Suprapubic skin (tissue), 4 donors: ENCODE results near the gene MIGA2. TPM values are rescaled to one million over a fixed set of nuclear protein-coding genes. Genes with fewer than 3 reads are reported as not detected.

Source experiments
- DNase-seq, 2 donors: peaks; one replicate each; pipeline ENCODE4 v3.0.0-alpha.2; 2019; ENCODE audit warnings: low spot score in 2 of 2
- H3K27ac ChIP-seq: fragments of 200-600 bp; sonication (generic); one replicate; pipeline ENCODE4 v1.5.1; 2019
- H3K27me3 ChIP-seq: fragments of 200-600 bp; sonication (generic); one replicate; pipeline ENCODE4 v1.5.1; 2019
- H3K36me3 ChIP-seq: fragments of 200-600 bp; sonication (generic); one replicate; pipeline ENCODE4 v1.5.1; 2019
- H3K4me1 ChIP-seq: fragments of 200-600 bp; sonication (generic); one replicate; pipeline ENCODE4 v1.5.1; 2019
- H3K4me3 ChIP-seq: fragments of 200-600 bp; sonication (generic); one replicate; pipeline ENCODE4 v1.5.1; 2019; ENCODE audit warnings: mild to moderate bottlenecking
- H3K9me3 ChIP-seq: fragments of 200-600 bp; sonication (generic); one replicate; pipeline ENCODE4 v1.5.1; 2019
- CTCF ChIP-seq, 2 donors: fragments of 200-600 bp in 1 of 2; fragments of 450-650 bp in 1 of 2; sonication (generic) in 1 of 2; IDR thresholded peaks; one replicate each; pipeline ENCODE4 v1.5.1; 2016 to 2019; ENCODE audit warnings: antibody characterized with exemption in 2 of 2, mild to moderate bottlenecking in 1 of 2, moderate library complexity in 1 of 2
- EP300 ChIP-seq: sonication (generic); formaldehyde crosslinking; IDR thresholded peaks from one replicate; pipeline ENCODE4 v1.6.1; 2017; ENCODE audit warnings: antibody characterized with exemption
- POLR2A ChIP-seq, 2 donors: fragments of 450-650 bp; IDR thresholded peaks; one replicate each; pipeline ENCODE4 v1.6.1; 2017; ENCODE audit warnings: antibody characterized with exemption in 2 of 2, mild to moderate bottlenecking in 2 of 2, moderate library complexity in 2 of 2
- POLR2AphosphoS5 ChIP-seq, 3 donors: sonication (generic); formaldehyde crosslinking; IDR thresholded peaks; one replicate each; pipeline ENCODE4 v1.6.1; 2017; ENCODE audit warnings: antibody characterized with exemption in 3 of 3
- WGBS: methylation state at CpG from one replicate; pipeline ENCODE4 v1.1.5; 2018; 5-methylcytosine and 5-hydroxymethylcytosine counted together
- total RNA-seq, 4 donors: library from RNA; depleted of rRNA; stranded (reverse); fragments of >200 nt; gene quantifications; one replicate each; pipeline ENCODE4 v1.1.0, GENCODE V29; 2016

The MIGA2 gene
- total RNA-seq, 4 donors from 2014 or later = 28.3 to 44.3 (median 39.7) TPM

- H3K27ac ChIP-seq = no peak overlapping the region
- H3K27me3 ChIP-seq = no peaks in the 10 kb centered on the region
- H3K36me3 ChIP-seq = peaks cover 10% of the 10 kb centered on the region
- WGBS = 86% methylated on average over 7 of the region's 17 CpGs
- TF ChIP-seq EP300 (no peak), CTCF (IDR thresholded peaks at IDR 0.05) (no peak), POLR2A (IDR thresholded peaks at IDR 0.05) (no peak)
- no peak for DNase-seq
- H3K4me1 ChIP-seq = peaks cover 46% of the 10 kb centered on the region
- no peaks in the 10 kb centered on the region for H3K9me3 ChIP-seq
- H3K4me3 ChIP-seq = no peak overlapping the region
These were observed 69.7 kb downstream of the MIGA2 start for GRCh38 chr9:129105857-129106694.

- TF ChIP-seq CTCF (IDR thresholded peaks at IDR 0.05) (no peak), EP300 (no peak), POLR2A (IDR thresholded peaks at IDR 0.05) (no peak), POLR2AphosphoS5 (IDR thresholded peaks at IDR 0.05) (no peak)
- Histone ChIP-seq H3K27ac (no peak overlapping the region), H3K4me3 (no peak overlapping the region), H3K27me3 (no peaks in the 10 kb centered on the region), H3K9me3 (no peaks in the 10 kb centered on the region), H3K4me1 (peaks cover 52% of the 10 kb centered on the region), H3K36me3 (peaks cover 10% of the 10 kb centered on the region)
- WGBS = 90% methylated on average over 13 of the region's 13 CpGs
- no peak for DNase-seq
These were observed 71.2 kb downstream of the MIGA2 start for GRCh38 chr9:129107651-129108050.

- 65% methylated on average over 11 of the region's 13 CpGs for WGBS
- Histone ChIP-seq H3K36me3 (peaks cover 10% of the 10 kb centered on the region), H3K9me3 (no peaks in the 10 kb centered on the region), H3K4me1 (peaks cover 49% of the 10 kb centered on the region), H3K27me3 (no peaks in the 10 kb centered on the region), H3K27ac (no peak overlapping the region), H3K4me3 (no peak overlapping the region)
- TF ChIP-seq POLR2A (IDR thresholded peaks at IDR 0.05) (no peak), CTCF (IDR thresholded peaks at IDR 0.05) (no peak), POLR2AphosphoS5 (IDR thresholded peaks at IDR 0.05) (no peak), EP300 (no peak)
- DNase-seq = no peak
These were observed 71.8 kb downstream of the MIGA2 start for GRCh38 chr9:129108083-129108804.

- DNase-seq = no peak
- Histone ChIP-seq H3K27me3 (no peaks in the 10 kb centered on the region), H3K27ac (peak overlapping the region; percentile 91), H3K36me3 (peaks cover 10% of the 10 kb centered on the region), H3K9me3 (no peaks in the 10 kb centered on the region), H3K4me1 (peaks cover 49% of the 10 kb centered on the region), H3K4me3 (peak overlapping the region; percentile 95)
- no peak for TF ChIP-seq EP300
- WGBS = 48% methylated on average over 10 of the region's 10 CpGs
These were observed 72.5 kb downstream of the MIGA2 start for GRCh38 chr9:129108805-129109536.

- TF ChIP-seq POLR2A (IDR thresholded peaks at IDR 0.05) (no peak), POLR2AphosphoS5 (IDR thresholded peaks at IDR 0.05) (no peak), EP300 (no peak), CTCF (IDR thresholded peaks at IDR 0.05) (no peak)
- peaks cover 52% of the 10 kb centered on the region for H3K4me1 ChIP-seq
- peak in 1 of 2 donors; percentile 86 for DNase-seq
These were observed 73.1 kb downstream of the MIGA2 start for GRCh38 chr9:129109537-129109903.

More at GRCh38 chr9:129109537-129109903, 73.1 kb downstream of the MIGA2 start:
- Histone ChIP-seq H3K9me3 (no peaks in the 10 kb centered on the region), H3K36me3 (peaks cover 10% of the 10 kb centered on the region), H3K27me3 (no peaks in the 10 kb centered on the region), H3K4me3 (peak overlapping the region; percentile 95), H3K27ac (peak overlapping the region; percentile 91)
- WGBS = 30% methylated on average over 6 of the region's 7 CpGs
